Keratinocyte (primary cell): ENCODE data around the gene MRO.

Source experiments
- EZH2 ChIP-seq: IDR thresholded peaks from one replicate; pipeline ENCODE4 v1.6.1; 2012; ENCODE audit warnings: inconsistent platforms, mild to moderate bottlenecking, low read length, moderate library complexity
- TF ChIP-seq, protein P1 (sequence below), 3 experiments: IDR thresholded peaks in 1 of 3; conservative IDR thresholded peaks in 1 of 3; optimal IDR thresholded peaks in 1 of 3; 2 replicates in 2 of 3; 3 replicates in 1 of 3; pipeline versions ENCODE3 to v1.5.1; 2011; ENCODE audit warnings: low read length in 3 of 3, mild to moderate bottlenecking in 3 of 3, moderate library complexity in 2 of 3, control low read depth in 1 of 3, inconsistent platforms in 1 of 3; ENCODE audit not compliant: insufficient read depth in 2 of 3; ENCODE audit errors: extremely low read depth in 1 of 3

DNA sequence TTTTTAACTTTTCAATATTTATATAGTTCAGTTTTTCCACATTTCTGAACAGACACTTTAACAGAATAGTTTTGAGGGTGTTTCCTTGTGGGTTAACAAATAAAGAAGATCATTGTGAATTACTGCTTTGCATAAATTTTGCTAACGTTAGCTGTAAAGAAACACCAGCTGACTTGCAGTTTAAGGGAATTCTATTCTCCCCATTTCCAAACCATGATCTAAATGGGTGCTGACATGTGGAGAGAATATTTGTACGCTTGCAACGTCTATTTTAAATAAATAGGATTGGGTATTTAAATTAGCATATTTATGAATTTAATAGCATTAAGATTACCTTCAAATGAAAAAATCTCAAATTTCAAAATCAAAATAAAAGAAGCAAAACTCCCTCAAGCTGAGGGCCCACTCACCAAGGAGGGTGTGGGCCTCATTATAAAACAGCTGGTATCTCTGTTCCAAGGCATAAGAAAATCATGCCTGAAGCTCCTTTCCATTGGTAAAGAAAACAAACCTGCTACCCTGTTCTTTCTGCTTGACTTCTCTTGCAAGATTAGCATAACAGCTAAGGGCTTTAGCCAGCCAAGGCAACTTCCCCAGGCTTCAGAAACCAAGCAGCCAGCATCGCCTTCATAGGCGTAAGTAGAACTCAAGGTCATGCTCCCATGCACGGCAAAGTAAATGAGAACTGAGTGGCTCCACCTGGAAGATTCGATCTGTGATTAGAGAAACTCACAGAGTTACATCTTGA, 3.2 kb downstream of the MRO start:
- TF ChIP-seq, protein P1, sequence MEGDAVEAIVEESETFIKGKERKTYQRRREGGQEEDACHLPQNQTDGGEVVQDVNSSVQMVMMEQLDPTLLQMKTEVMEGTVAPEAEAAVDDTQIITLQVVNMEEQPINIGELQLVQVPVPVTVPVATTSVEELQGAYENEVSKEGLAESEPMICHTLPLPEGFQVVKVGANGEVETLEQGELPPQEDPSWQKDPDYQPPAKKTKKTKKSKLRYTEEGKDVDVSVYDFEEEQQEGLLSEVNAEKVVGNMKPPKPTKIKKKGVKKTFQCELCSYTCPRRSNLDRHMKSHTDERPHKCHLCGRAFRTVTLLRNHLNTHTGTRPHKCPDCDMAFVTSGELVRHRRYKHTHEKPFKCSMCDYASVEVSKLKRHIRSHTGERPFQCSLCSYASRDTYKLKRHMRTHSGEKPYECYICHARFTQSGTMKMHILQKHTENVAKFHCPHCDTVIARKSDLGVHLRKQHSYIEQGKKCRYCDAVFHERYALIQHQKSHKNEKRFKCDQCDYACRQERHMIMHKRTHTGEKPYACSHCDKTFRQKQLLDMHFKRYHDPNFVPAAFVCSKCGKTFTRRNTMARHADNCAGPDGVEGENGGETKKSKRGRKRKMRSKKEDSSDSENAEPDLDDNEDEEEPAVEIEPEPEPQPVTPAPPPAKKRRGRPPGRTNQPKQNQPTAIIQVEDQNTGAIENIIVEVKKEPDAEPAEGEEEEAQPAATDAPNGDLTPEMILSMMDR (optimal IDR thresholded peaks at IDR 0.05 in 1 of 3, IDR thresholded peaks at IDR 0.05 in 1 of 3, conservative IDR thresholded peaks at IDR 0.05 in 1 of 3; ENCODE audit: extremely low read depth in 1 of 3, insufficient read depth in 2 of 3, low read length in 3 of 3) = no peak
- no peak for TF ChIP-seq EZH2
